Loucy (cell line): ENCODE measurements around the gene ATP5ME.

Experiments used
- H2AFZ ChIP-seq: fragments of 200-600 bp; sonication (generic); 2 replicates; pipeline ENCODE4 v1.6.0; 2016; ENCODE audit warnings: antibody characterized with exemption, mild to moderate bottlenecking, low read length, moderate library complexity
- H3F3A ChIP-seq: fragments of 200-600 bp; 2 replicates; pipeline ENCODE4 v1.6.0; 2016; ENCODE audit warnings: antibody characterized with exemption, low read depth, mild to moderate bottlenecking
- H3K27me3 ChIP-seq: fragments of 200-600 bp; sonication (generic); 2 replicates; pipeline ENCODE4 v1.6.1; 2014; ENCODE audit warnings: low read length, mild to moderate bottlenecking; ENCODE audit not compliant: insufficient read depth, poor library complexity, severe bottlenecking
- H3K36me3 ChIP-seq: fragments of 200-600 bp; sonication (generic); 2 replicates; pipeline ENCODE4 v1.6.1; 2016; ENCODE audit warnings: low read length; ENCODE audit not compliant: insufficient read depth
- H3K4me1 ChIP-seq: fragments of 200-600 bp; sonication (generic); 2 replicates; pipeline ENCODE4 v1.5.1; 2014; ENCODE audit warnings: low read length, mild to moderate bottlenecking; ENCODE audit not compliant: insufficient read depth, poor library complexity, severe bottlenecking
- H3K4me2 ChIP-seq: fragments of 200-600 bp; sonication (generic); 2 replicates; pipeline ENCODE4 v1.6.0; 2014; ENCODE audit warnings: antibody characterized with exemption, low read length, low read depth, mild to moderate bottlenecking; ENCODE audit not compliant: poor library complexity, severe bottlenecking
- H3K4me3 ChIP-seq: fragments of 200-600 bp; sonication (generic); 2 replicates; pipeline ENCODE4 v1.5.1; 2014; ENCODE audit warnings: low read length, mild to moderate bottlenecking, mixed read lengths; ENCODE audit not compliant: poor library complexity, severe bottlenecking
- H3K79me2 ChIP-seq: fragments of 200-600 bp; sonication (generic); 2 replicates; pipeline ENCODE4 v1.6.1; 2014; ENCODE audit warnings: low read length; ENCODE audit not compliant: insufficient read depth
- H3K9ac ChIP-seq: fragments of 200-600 bp; sonication (generic); 2 replicates; pipeline ENCODE4 v1.6.0; 2014; ENCODE audit warnings: mild to moderate bottlenecking, low read depth, low read length, moderate library complexity; ENCODE audit not compliant: poor library complexity, severe bottlenecking
- H3K9me2 ChIP-seq: fragments of 200-600 bp; sonication (generic); replicated peaks from 2 replicates; pipeline ENCODE4 v1.6.1; 2016; ENCODE audit warnings: low read depth, low read length, mixed read lengths
- H3K9me3 ChIP-seq: fragments of 200-600 bp; sonication (generic); 2 replicates; pipeline ENCODE4 v1.6.1; 2014; ENCODE audit warnings: mild to moderate bottlenecking, antibody characterized with exemption, low read length, low read depth; ENCODE audit not compliant: insufficient read depth
- H4K20me1 ChIP-seq: fragments of 200-600 bp; sonication (generic); 2 replicates; pipeline ENCODE4 v1.6.0; 2014; ENCODE audit warnings: antibody characterized with exemption, low read length, mild to moderate bottlenecking; ENCODE audit not compliant: insufficient read depth, poor library complexity, severe bottlenecking
- EZH2phosphoT487 ChIP-seq: fragments of 200-600 bp; IDR thresholded peaks from 2 replicates; pipeline ENCODE4 v1.6.1; 2018; ENCODE audit warnings: antibody characterized with exemption, mild to moderate bottlenecking, moderate library complexity, borderline replicate concordance
- TF ChIP-seq, protein P1 (sequence below): fragments of 200-600 bp; sonication (generic); conservative IDR thresholded peaks from 2 replicates; pipeline ENCODE4 v1.5.1; 2014; ENCODE audit warnings: mild to moderate bottlenecking, antibody characterized with exemption, low read length

Gene ATP5ME

DNA sequence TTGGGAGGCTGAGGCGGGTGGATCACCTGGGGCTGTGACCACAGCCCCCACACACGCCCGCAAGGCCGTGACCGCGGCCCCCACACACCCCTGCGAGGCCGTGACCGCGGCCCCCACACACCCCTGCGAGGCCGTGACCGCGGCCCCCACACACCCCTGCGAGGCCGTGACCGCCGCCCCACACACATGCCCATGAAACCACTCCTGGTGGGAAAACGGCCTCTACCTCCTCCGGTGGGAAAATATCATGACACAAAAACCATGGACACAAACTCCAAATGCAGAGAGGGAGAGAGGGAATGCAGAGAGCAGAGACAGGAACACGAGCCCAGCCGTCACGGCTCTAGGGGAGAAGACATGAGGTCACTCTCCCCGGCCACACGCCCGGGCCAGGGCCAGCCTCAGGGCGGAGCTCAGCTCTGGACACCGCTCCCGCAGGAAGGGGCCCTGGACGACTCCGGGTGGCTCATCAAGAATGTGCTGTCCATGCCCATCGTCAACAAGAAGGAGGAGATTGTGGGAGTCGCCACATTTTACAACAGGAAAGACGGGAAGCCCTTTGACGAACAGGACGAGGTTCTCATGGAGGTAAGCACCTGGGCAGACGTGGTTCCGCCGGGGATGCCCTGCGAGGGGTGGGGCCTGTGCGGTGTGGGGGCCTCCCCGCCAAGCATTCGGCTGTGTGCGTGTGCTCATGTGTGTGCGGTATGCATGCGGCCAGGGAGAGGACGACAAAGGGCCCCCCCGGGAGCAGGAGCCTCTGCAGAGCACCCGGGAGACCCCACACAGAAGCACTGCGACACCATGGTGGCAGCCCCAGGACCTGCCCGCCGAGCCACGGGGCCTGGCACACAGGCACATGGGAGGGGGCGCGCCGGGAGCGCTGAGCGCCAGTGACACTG lies 17.4 kb downstream of the ATP5ME start:
- Histone ChIP-seq H3K9me2 (no peaks in the 10 kb centered on the region), H3K9me3 (peaks cover 6% of the 10 kb centered on the region; the same call in 1 of the 2 replicates), H3K4me1 (no peaks in the 10 kb centered on the region), H3K79me2 (no peaks in the 10 kb centered on the region), H3K9ac (no peak overlapping the region), H4K20me1 (no peaks in the 10 kb centered on the region), H3K4me2 (no peak overlapping the region), H3F3A (no peaks in the 10 kb centered on the region), H3K4me3 (no peak overlapping the region), H2AFZ (no peak overlapping the region), H3K36me3 (no peaks in the 10 kb centered on the region), H3K27me3 (no peaks in the 10 kb centered on the region)
- TF ChIP-seq, protein P1, sequence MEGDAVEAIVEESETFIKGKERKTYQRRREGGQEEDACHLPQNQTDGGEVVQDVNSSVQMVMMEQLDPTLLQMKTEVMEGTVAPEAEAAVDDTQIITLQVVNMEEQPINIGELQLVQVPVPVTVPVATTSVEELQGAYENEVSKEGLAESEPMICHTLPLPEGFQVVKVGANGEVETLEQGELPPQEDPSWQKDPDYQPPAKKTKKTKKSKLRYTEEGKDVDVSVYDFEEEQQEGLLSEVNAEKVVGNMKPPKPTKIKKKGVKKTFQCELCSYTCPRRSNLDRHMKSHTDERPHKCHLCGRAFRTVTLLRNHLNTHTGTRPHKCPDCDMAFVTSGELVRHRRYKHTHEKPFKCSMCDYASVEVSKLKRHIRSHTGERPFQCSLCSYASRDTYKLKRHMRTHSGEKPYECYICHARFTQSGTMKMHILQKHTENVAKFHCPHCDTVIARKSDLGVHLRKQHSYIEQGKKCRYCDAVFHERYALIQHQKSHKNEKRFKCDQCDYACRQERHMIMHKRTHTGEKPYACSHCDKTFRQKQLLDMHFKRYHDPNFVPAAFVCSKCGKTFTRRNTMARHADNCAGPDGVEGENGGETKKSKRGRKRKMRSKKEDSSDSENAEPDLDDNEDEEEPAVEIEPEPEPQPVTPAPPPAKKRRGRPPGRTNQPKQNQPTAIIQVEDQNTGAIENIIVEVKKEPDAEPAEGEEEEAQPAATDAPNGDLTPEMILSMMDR = no peak
- TF ChIP-seq EZH2phosphoT487 = no peak

DNA sequence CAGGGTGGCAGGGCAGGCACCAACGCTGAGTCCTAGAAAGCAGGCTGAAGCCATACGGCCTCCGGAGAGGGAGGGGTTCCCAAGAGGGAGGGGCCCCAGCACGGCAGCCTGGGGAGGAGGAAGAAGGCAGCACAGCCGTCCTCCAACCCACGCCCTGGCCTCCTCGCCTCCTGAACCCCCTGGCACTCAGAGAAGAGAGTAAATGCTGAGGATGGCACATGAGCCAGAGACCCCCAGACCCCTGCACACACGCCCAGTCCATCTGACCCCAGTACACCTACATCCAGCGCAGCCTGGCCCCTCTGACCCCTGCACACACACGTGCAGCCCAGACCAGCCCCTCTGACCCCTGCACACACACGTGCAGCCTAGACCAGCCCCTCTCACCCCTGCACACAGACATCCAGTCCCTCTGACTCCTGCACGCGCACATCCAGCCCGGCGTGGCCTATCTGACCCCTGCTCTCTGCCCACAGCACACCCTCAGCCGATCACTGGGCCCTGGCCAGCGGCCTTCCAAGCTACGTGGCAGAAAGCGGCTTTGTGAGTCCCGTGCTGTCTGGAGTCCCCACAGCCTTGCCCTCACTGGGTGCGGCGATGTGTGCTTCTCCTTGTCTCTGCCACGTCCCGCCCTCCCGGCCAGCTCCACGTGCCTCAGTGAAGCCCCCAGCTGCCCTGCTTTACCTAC lies 18.5 kb downstream of the ATP5ME start:
- Histone ChIP-seq H3K9me2 (no peaks in the 10 kb centered on the region), H3K27me3 (no peaks in the 10 kb centered on the region)

DNA sequence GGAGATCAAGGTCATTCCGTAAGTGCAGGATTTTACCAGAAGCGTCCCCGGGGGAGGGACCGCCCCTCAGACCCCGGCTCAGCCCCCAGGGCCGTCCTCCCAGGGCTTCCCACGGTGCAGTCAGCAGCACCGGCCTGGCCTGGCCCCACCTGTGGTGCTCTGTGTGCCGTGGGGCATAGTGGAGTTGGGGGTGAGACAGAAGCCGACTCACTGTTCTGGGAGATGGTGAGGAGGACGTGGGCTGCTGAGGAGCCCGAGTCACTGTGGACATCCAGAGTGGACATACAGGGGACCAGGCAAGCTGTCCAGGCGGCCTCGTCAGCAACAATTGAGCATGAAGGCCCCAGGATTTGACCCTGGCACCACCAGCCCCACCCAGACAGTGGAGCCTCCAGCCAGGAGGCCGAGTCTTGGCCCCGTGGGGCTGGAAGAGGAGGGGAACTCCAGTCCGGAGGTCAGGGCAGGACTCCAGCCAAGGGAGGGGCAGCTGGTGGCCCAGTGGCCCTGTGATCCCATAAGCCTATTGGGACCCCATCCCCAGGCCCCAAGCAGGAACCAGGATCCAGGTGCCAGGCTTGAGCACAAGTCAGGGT lies 19.1 kb downstream of the ATP5ME start:
- Histone ChIP-seq H3K9ac (no peak overlapping the region), H3F3A (no peaks in the 10 kb centered on the region), H3K4me1 (no peaks in the 10 kb centered on the region), H3K4me3 (no peak overlapping the region), H3K4me2 (no peak overlapping the region), H3K79me2 (no peaks in the 10 kb centered on the region), H4K20me1 (no peaks in the 10 kb centered on the region), H3K36me3 (no peaks in the 10 kb centered on the region), H3K9me2 (no peaks in the 10 kb centered on the region), H3K9me3 (peaks cover 8% of the 10 kb centered on the region; the same call in 1 of the 2 replicates), H3K27me3 (no peaks in the 10 kb centered on the region), H2AFZ (no peak overlapping the region)
- no peak for TF ChIP-seq EZH2phosphoT487

More for the DNA sequence above, 18.5 kb downstream of the ATP5ME start:
- H3K9ac ChIP-seq = no peak overlapping the region
- H2AFZ ChIP-seq = no peak overlapping the region
- TF ChIP-seq EZH2phosphoT487 = no peak
- TF ChIP-seq, protein P1 = no peak
- H3K79me2 ChIP-seq = no peaks in the 10 kb centered on the region
- no peaks in the 10 kb centered on the region for H4K20me1 ChIP-seq
- no peak overlapping the region for H3K4me2 ChIP-seq
- no peaks in the 10 kb centered on the region for H3K36me3 ChIP-seq
- H3K4me1 ChIP-seq = no peaks in the 10 kb centered on the region
- H3F3A ChIP-seq = no peaks in the 10 kb centered on the region
- no peak overlapping the region for H3K4me3 ChIP-seq
- peaks cover 6% of the 10 kb centered on the region; the same call in 1 of the 2 replicates for H3K9me3 ChIP-seq
